Left colon (tissue), 2 donors: ENCODE data around the gene SLC25A42. TPM values are rescaled to one million over a fixed set of nuclear protein-coding genes. Genes with fewer than 3 reads are reported as not detected.
"Not testable (repeated sequence)": the region's sequence is repeated elsewhere in the genome, so short reads cannot be mapped to it uniquely, and the experiment has no call there.

Experiments
- ATAC-seq: fragments of 200-7000 bp; cut with Tn5 transposase; one replicate; pipeline ENCODE4 v1.9.1; 2020; ENCODE audit warnings: mild to moderate bottlenecking, moderate library complexity
- DNase-seq, 2 donors: peaks; one replicate each; pipeline ENCODE4 v3.0.0-alpha.2; 2020
- intact Hi-C, 2 donors: fragments of 100-400 bp; cut with DNase I in 1 of 2; cut with micrococcal nuclease in 1 of 2; formaldehyde crosslinking; loops; one replicate each; pipeline versions ENCODE4 v1.11.2 to v1.14.0; 2022; cut with DNase I, micrococcal nuclease
- total RNA-seq, 2 donors: library from RNA; stranded (reverse); fragmentation: NEBNext Ultra II Directional; extraction: Animal tissue kit (Norgen Biotek cat#: 25700); gene quantifications; one replicate each; pipeline ENCODE4 v1.2.1, GENCODE V29; 2021
- donor health status: DM: no; HTN: no; CAD: no.
- donor health status: DM: yes; HTN: yes; CAD: no.

SLC25A42 gene
- total RNA-seq, 2 donors from 2014 or later = 8.2 to 8.5 TPM

- ATAC-seq = no peak
These were observed 31.9 kb downstream of the SLC25A42 start for GRCh38 chr19:19095691-19096090.

GRCh38 chr19:19096641-19097627 is 33.1 kb downstream of the SLC25A42 start:
- ATAC-seq = peak; percentile 95
- intact Hi-C loops = no loop called here
- peak; percentile 40 to 52 for DNase-seq

More at GRCh38 chr19:19095691-19096090, 31.9 kb downstream of the SLC25A42 start:
- intact Hi-C loops = no loop called here
- no peak for DNase-seq

- no peak for ATAC-seq
- DNase-seq = no peak
- intact Hi-C loops = no loop called here
These were observed 34.4 kb downstream of the SLC25A42 start for GRCh38 chr19:19098084-19098702.

DNA sequence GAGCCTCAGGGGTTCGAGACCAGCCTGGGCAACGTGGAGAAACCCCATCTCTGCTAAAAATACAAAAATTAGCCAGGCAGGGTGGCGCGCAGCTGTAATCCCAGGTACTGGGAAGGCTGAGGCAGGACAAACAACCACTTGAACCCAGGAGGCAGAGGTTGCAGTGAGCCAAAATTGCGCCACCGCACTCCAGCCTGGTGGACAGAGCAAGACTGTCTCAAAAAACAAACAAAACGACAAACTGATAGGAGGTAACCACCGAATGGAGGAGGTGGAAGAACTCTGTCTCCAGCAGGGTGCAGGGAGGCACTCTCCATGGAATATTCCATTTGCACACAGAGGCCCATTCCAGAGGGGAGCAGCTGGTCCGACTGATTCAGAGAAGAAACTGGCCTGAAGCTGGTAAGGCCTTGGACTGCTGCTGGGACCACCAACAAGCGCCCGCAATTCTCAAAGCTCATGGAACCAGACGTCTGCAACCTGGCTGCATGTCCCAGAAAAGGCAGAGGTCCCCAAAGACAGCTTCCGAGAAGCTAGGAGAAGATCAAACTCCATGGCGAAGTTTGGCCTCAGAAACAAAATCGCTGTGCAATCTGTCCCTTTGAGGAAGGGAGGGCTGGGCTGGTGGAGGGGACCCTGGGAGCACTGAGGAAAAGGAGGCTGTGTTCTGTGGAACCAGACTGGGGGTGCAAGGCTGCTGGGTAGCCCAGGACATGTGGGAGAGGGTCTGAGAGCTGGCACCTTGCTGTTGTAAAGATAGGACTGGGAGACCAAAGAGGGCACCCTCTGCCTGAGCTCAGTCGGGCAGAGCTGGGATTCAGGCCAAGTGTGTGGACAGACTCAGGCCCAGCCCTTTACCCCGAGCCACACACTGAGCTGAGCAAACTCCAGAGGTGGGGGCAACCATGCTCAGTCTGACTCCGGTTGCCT is 35.2 kb downstream of the SLC25A42 start:
- no peak for DNase-seq
- intact Hi-C loops = no loop called here
- peak; percentile 23 for ATAC-seq

DNA sequence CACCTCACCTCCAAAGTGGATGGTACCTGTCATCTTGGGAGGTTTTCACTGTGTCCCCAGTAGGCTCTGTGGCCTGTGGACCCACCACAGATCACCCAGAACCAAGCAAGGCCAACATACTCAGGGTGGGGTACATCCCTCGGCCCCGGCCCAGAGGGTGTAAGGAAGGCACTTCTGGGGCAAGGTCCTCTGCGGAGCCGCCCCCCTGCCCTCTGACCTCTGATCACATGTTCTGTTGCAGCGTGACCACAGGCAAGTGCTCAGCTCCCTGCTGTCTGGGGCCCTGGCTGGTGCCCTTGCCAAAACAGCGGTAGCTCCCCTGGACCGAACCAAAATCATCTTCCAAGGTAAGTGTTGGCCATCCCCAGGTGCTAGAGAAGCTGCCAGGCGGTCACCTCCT is 37.7 kb downstream of the SLC25A42 start:
- intact Hi-C loops = no loop called here
- DNase-seq (no peak), ATAC-seq (no peak)

DNA sequence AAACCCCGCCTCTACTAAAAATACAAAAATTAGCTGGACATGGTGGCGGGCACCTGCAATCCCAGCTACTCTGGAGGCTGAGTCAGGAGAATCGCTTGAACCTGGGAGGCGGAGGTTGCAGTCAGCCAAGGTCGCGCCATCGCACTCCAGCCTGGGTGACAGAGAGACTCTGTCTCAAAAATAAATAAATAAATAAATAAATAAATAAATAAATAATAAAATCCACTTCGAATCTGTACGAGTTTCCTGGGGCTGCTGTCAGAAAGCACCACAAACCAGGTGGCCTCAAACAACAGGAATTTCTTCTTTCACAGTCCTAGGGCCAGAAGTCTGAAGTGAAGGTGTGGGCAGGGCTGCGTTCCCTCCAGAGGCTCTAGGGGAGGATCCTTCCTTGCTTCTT is 38.8 kb downstream of the SLC25A42 start:
- ATAC-seq, intact Hi-C loops, DNase-seq: not testable (repeated sequence)

GRCh38 chr19:19103167-19103566 is 39.4 kb downstream of the SLC25A42 start:
- ATAC-seq (no peak), DNase-seq (no peak)
- intact Hi-C loops = no loop called here

DNA sequence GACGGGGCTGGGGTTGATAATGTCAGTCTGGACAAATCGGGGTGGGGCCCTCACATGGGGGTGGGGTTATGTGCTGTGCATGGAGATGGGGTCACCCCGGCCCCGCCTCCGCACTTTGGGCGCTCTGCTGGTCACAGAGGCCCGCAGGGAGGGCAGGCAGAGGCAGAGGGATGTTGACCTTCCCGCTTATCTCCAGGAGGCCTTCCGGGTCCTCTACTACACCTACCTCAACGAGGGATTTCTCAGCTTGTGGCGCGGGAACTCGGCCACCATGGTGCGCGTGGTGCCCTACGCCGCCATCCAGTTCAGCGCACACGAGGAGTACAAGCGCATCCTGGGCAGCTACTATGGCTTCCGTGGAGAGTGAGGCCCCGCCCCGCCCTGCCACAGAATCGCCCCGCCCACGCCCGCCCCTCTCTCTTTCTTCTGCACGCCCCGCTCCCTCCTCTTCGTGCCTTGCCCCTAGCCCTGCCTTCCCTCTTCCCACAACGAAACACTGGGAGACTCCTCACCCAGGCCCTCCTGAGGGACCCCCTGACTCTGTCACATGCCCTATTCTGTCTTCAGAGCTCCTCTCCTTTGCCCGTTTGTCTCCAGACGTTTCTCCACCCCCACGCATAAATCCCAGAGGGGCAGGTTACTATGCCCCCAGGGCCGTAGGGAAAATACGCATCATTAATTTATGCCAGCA is 41.7 kb downstream of the SLC25A42 start:
- intact Hi-C loops = no loop called here
- ATAC-seq = peak; percentile 83

DNA sequence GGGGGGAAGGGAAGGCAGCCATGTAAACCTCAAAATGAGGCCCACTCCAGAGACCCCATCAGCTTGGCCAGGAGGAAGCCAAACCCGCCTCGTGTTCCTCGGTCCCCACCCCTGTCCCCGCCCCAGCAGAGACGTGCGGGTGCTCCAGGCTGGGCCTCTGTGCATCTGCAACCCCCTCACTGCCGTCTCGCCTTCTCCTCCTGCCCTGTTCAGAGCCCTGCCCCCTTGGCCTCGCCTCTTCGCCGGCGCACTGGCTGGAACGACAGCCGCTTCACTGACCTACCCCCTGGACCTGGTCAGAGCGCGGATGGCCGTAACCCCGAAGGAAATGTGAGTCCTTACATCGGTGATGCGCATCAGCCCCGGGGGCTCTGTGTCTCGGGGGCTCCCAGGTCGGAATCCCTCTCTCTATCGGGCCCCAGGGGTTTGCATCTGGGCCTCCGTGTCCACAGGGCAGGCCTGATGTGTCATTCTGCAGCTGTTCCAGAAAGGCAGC is 42.3 kb downstream of the SLC25A42 start:
- peak in 1 of 2 donors; percentile 22 for DNase-seq
- ATAC-seq = peak; percentile 35
- intact Hi-C loops = no loop called here

More for the DNA sequence above, 41.7 kb downstream of the SLC25A42 start:
- DNase-seq = peak; percentile 69 to 81

DNA sequence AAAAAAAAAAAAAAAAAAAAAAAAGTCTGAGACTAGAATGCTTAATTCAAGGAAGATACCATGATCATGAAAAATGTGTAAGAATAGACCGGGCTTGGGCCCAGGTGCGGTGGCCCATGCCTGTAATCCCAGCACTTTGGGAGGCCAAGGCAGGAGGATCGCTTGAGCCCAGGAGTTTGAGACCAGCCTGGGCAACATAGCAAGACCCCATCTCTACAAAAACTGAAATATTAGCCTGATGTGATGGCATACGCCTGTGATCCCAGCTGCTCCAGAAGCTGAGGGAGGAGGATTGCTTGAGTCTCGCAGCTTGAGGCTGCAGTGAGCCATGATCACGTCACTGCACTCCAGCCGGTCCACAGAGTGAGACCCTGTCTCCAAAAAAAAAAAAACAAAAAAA is 43.1 kb downstream of the SLC25A42 start:
- ATAC-seq, intact Hi-C loops, DNase-seq: not testable (repeated sequence)

DNA sequence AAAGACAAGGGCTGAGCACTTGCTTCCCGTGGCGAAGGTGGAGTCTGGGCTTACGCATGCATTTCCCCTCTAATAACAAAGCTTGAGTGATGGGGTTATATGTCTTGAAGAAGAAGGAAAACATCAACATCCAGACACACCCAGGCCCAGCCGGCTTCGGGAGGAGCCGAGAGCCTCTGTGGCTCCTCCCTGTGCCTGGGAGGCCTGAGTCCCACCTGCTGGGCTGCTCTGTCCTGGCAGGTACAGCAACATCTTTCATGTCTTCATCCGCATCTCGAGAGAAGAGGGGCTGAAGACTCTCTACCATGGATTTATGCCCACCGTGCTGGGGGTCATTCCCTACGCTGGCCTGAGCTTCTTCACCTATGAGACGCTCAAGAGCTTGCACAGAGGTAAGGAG is 43.9 kb downstream of the SLC25A42 start:
- DNase-seq (no peak), ATAC-seq (no peak)
- intact Hi-C loops = no loop called here

DNA sequence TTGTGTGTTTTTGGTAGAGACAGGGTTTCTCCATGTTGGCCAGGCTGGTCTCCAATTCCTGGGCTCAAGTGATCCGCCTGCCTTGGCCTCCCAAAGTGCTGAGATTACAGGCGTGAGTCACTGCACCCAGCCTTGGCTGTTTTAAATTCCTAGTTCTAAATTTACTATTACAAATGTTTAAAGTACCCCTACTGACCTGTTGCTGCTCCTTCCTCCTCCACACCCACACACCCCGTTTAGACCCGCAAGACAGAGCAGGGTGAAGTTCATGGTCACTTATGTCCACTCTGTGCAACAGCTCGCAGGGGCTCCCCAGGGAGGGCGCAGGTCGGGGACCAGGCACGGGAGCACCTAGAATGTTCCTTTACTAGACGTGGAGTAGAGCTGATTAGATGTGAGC is 45.8 kb downstream of the SLC25A42 start:
- DNase-seq (no peak), ATAC-seq (no peak)
- intact Hi-C loops = no loop called here

DNA sequence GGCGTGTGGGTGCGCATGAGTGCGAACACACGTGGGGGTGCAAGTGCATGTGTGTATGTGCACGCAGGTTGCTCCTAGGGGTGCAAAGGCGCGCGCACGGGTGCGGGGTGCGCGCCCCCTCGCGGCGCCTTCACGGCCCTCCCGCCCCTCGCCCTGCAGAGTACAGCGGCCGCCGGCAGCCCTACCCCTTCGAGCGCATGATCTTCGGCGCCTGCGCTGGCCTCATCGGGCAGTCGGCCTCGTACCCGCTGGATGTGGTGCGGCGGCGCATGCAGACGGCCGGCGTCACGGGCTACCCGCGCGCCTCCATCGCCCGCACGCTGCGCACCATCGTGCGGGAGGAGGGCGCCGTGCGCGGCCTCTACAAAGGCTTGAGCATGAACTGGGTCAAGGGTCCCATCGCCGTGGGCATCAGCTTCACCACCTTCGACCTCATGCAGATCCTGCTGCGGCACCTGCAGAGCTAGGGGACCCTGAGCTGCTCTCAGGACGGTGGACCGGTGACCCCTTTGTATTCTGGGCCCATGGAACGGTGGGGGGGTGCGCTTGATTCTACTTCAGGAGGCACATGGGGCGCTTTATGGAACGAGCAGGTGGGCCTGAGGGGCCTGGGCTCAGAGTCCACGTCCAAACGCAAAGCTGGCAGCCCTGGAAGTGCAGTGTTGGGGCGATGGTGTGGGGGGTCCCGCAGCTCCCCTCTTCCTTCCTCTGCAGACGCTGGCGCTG is 46.8 kb downstream of the SLC25A42 start:
- DNase-seq (peak in 1 of 2 donors; percentile 28), ATAC-seq (peak; percentile 52)
- intact Hi-C loops = loop anchor here in 1 of 2 donors (10.0 kb wide), 1 partner anchor 56 kb away; no protein-coding TSS in a partner anchor

GRCh38 chr19:19111136-19111835 is 47.5 kb downstream of the SLC25A42 start:
- peak; percentile 61 for ATAC-seq
- intact Hi-C loops = loop anchor here in 1 of 2 donors (10.0 kb wide), 1 partner anchor 56 kb away; no protein-coding TSS in a partner anchor
- DNase-seq = peak in 1 of 2 donors; percentile 22

- DNase-seq (no peak), ATAC-seq (no peak)
- intact Hi-C loops = loop anchor here in 1 of 2 donors (10.0 kb wide), 1 partner anchor 57 kb away; no protein-coding TSS in a partner anchor
These were observed 48.3 kb downstream of the SLC25A42 start for GRCh38 chr19:19111967-19112580.

- intact Hi-C loops = loop anchor here in 1 of 2 donors (10.0 kb wide), 1 partner anchor 58 kb away; no protein-coding TSS in a partner anchor
- ATAC-seq (no peak), DNase-seq (no peak)
These were observed 49.3 kb downstream of the SLC25A42 start for GRCh38 chr19:19113040-19113626.
